Mesodermal cell (in vitro differentiated cells): ENCODE measurements around the gene METTL27.

Source experiments
- H3K27ac ChIP-seq: 2 replicates; pipeline ENCODE4 v1.7.0; 2013; ENCODE audit warnings: mild to moderate bottlenecking, low read depth, low read length, moderate library complexity; ENCODE audit not compliant: severe bottlenecking
- H3K36me3 ChIP-seq: 2 replicates; pipeline ENCODE4 v1.7.1; 2013; ENCODE audit warnings: mild to moderate bottlenecking, low read length, moderate library complexity; ENCODE audit not compliant: control insufficient read depth, insufficient read depth
- H3K4me1 ChIP-seq: one replicate; pipeline ENCODE4 v1.7.1; 2013; ENCODE audit warnings: mild to moderate bottlenecking, low read length; ENCODE audit not compliant: insufficient read depth, control insufficient read depth, poor library complexity, severe bottlenecking
- H3K4me3 ChIP-seq: 2 replicates; pipeline ENCODE4 v1.7.0; 2013; ENCODE audit warnings: low read length, control low read depth, mild to moderate bottlenecking; ENCODE audit not compliant: insufficient read depth, poor library complexity, severe bottlenecking; ENCODE audit errors: extremely low read depth
- H3K9me3 ChIP-seq: 2 replicates; pipeline ENCODE4 v1.7.1; 2013; ENCODE audit warnings: mild to moderate bottlenecking, low read length, moderate library complexity; ENCODE audit not compliant: control insufficient read depth
- WGBS, 2 experiments: methylation state at CpG; one replicate each; pipeline ENCODE4 v1.1.5; 2013; ENCODE audit warnings: missing lambda C conversion rate in 2 of 2; ENCODE audit not compliant: insufficient coverage in 2 of 2; 5-methylcytosine and 5-hydroxymethylcytosine counted together

Gene METTL27

DNA sequence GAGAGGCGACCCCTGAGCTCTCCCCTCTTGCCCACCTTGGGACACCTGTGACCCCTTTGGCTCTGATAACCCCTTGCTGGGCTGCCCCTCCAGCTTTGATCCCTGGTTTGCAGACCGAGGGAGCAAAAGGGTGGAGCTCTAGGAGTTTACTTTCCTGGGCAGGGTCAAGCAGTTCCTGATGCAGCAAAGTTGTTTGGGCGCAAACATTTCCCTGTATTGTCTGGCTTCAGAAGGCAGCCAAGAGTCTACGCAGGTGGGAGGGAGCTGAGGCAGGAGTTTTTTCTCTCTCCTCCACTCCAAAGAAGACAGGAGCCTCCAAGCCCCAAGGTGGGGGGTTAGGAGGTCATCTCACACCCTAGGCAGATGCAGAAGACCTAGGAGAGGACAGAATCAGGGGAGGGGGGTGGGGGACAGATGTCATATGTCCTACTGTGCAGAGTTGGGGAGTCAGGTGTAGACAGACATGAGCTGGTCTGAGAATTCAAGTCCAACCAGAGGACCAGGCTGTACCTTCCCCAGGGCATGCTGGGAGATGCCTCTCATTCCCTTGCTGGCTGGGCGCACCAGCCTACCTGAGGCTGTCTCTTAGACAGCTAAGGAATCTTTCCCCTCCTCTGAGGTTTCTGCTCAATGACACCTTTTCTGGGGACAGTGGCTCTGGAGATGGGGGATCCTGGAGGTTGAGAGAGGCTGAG is 39.2 kb upstream of the METTL27 start:
- WGBS, 2 experiments: 69 to 100% methylated on average over 1 to 3 of the region's 5 CpGs
- peaks cover 14% of the 10 kb centered on the region for H3K4me1 ChIP-seq
- no peak overlapping the region for H3K27ac ChIP-seq
- no peaks in the 10 kb centered on the region for H3K36me3 ChIP-seq
- no peaks in the 10 kb centered on the region for H3K9me3 ChIP-seq
- H3K4me3 ChIP-seq: no peak overlapping the region

DNA sequence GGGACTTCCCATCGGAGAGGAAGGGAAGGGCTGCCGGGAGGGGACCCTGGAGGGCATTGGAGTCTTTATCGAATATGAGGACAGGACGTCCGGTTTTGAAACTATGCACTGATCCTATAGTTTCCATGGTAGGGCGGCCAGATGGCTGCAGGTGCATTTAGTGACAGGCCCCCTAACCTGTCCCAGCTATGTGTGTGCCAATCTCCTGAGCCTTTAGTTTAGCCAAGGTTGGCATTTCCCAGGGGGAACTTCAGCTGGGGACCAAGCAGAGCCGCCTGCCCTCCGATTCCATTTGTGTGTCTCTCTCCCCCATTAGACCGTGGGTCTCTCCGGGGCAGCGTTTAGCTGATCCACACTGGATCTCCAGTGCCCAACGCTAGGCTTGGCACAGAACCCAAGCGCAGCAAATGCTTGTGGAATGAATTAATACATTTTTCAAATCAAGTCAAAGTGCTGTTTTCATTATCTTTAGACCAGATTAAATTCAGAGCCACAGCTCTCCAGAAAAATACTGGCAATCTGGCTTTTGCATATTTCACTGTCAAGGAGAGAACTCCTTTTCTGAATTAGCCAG is 38.5 kb upstream of the METTL27 start:
- WGBS, 2 experiments: 94 to 96% methylated on average over 6 to 10 of the region's 13 CpGs
- Histone ChIP-seq H3K4me3 (no peak overlapping the region), H3K36me3 (no peaks in the 10 kb centered on the region), H3K27ac (no peak overlapping the region), H3K9me3 (no peaks in the 10 kb centered on the region), H3K4me1 (peaks cover 10% of the 10 kb centered on the region)

GRCh38 chr7:73879977-73880681 is 37.8 kb upstream of the METTL27 start:
- Histone ChIP-seq H3K36me3 (no peaks in the 10 kb centered on the region), H3K27ac (no peak overlapping the region), H3K9me3 (no peaks in the 10 kb centered on the region), H3K4me1 (peaks cover 10% of the 10 kb centered on the region), H3K4me3 (no peak overlapping the region)
- WGBS, 2 experiments: 76 to 84% methylated on average over 5 to 14 of the region's 18 CpGs

DNA sequence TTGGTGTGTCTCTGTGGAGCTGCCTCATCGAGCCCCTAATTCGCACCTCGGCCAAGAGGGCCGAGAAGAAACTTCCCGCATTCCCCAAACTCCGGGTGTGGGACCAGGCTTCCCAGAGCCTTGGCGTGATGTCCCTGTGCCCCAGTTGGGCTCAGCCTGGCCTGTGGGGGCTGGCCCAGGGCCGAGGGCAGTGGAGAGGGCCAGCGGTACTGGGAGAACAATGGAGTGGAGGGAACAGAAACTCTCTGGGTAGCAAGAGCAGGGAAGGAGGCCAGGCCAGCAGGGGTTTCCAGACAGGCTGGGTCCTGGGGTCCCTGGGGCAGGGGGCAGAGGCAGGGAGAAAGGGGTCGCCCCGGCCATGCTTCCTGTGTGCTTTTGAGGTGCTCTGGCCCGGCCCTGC is 34.7 kb upstream of the METTL27 start:
- H3K36me3 ChIP-seq: no peaks in the 10 kb centered on the region
- no peaks in the 10 kb centered on the region for H3K9me3 ChIP-seq
- WGBS, 2 experiments: 88 to 89% methylated on average over 12 of the region's 12 CpGs
- no peak overlapping the region for H3K27ac ChIP-seq
- peaks cover 10% of the 10 kb centered on the region for H3K4me1 ChIP-seq
- H3K4me3 ChIP-seq: no peak overlapping the region

DNA sequence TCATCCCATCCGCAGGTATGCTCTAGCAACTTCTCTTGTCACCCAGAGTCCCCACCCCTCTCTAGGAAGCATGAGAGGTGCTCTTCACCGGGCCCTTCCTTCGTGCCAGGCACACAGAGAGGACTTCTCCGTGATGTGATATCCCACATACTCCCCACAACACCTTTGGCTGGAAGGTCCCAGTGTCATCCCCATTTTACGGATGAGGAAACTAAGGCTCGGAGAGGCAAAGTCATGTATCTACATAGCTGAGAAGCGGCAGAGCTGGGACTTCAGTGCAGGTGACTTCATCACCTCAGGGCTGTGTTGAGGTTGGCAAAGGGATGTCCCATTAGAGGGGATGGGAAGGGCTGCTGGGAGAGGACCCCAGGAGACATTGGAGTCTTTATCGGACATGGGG is 34.0 kb upstream of the METTL27 start:
- 84 to 97% methylated on average over 3 to 8 of the region's 8 CpGs for WGBS, 2 experiments
- Histone ChIP-seq H3K4me3 (no peak overlapping the region), H3K36me3 (no peaks in the 10 kb centered on the region), H3K27ac (no peak overlapping the region), H3K9me3 (no peaks in the 10 kb centered on the region), H3K4me1 (peaks cover 10% of the 10 kb centered on the region)

DNA sequence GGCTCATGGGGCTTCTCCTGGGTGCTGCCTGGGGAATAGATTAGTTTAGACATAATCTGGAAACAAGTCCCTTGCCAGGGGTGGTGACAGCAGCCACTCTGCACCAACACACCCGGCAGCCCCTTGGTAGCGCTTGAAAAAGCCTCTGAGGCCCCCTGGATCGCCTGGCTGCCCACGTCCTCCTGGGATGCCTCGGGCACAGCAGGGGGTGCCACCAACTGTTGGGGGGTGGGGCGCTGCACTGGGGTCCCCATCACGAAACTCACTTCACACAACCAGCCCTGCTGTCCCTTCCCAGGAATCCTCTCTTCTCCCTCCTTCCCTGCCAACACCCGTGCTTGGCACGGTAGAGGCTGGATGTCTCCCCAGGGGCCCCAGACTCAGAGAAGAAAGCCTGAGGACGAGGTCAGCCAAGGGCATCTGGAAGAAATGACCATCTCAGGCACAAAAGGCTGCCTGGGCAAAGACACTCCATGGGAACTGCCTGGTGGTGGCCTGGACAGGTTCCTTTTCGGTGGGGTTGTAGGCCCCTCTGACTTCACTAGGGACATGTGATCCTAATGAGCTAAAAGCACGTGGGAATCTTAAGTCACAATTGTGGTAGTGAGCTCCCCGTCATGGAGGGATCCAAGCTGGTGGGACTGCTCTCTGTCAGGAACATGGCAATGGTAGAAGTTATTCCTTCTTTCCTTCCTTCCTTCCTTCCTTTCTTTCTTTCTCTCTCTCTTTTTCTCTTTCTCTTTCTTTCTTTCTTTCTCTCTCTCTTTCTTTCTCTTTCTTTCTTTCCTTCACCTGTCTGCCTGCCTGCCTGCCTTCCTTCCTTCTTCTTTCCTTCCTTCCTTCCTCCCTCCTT is 30.0 kb upstream of the METTL27 start:
- Histone ChIP-seq H3K4me1 (peaks cover 9% of the 10 kb centered on the region), H3K36me3 (no peaks in the 10 kb centered on the region), H3K9me3 (no peaks in the 10 kb centered on the region), H3K27ac (no peak overlapping the region), H3K4me3 (no peak overlapping the region)
- 75 to 82% methylated on average over 9 to 13 of the region's 13 CpGs for WGBS, 2 experiments

- Histone ChIP-seq H3K4me3 (no peak overlapping the region), H3K9me3 (no peaks in the 10 kb centered on the region), H3K36me3 (no peaks in the 10 kb centered on the region), H3K27ac (no peak overlapping the region), H3K4me1 (peaks cover 9% of the 10 kb centered on the region)
- 85 to 94% methylated on average over 18 of the region's 20 CpGs for WGBS, 2 experiments
These were observed 29.1 kb upstream of the METTL27 start for GRCh38 chr7:73871163-73872011.

GRCh38 chr7:73870041-73870492 is 27.8 kb upstream of the METTL27 start:
- H3K27ac ChIP-seq: no peak overlapping the region
- no peaks in the 10 kb centered on the region for H3K9me3 ChIP-seq
- H3K4me1 ChIP-seq: peaks cover 9% of the 10 kb centered on the region
- H3K4me3 ChIP-seq: no peak overlapping the region
- 73 to 78% methylated on average over 11 to 15 of the region's 15 CpGs for WGBS, 2 experiments
- H3K36me3 ChIP-seq: no peaks in the 10 kb centered on the region

GRCh38 chr7:73869011-73869798 is 26.9 kb upstream of the METTL27 start:
- no peak overlapping the region for H3K4me3 ChIP-seq
- no peak overlapping the region for H3K27ac ChIP-seq
- 73% methylated on average over 12 to 22 of the region's 24 CpGs for WGBS, 2 experiments
- no peaks in the 10 kb centered on the region for H3K9me3 ChIP-seq
- H3K4me1 ChIP-seq: peaks cover 9% of the 10 kb centered on the region
- H3K36me3 ChIP-seq: no peaks in the 10 kb centered on the region
